ENCODE results near the gene TAP1. TPM values are rescaled to one million over a fixed set of nuclear protein-coding genes. Genes with fewer than 3 reads are reported as not detected.
"Not testable (repeated sequence)": the region's sequence is repeated elsewhere in the genome, so short reads cannot be mapped to it uniquely, and the experiment has no call there.

TAP1 gene
- total RNA-seq, 1 donor from 2014 or later = 29.7 TPM

- Mint-ChIP-seq H3K36me3 (ENCODE audit: low read depth) (no peaks in the 10 kb centered on the region), H3K27me3 (ENCODE audit: low read depth) (peaks cover 28% of the 10 kb centered on the region), H3K9me3 (ENCODE audit: low read depth) (no peaks in the 10 kb centered on the region), H3K27ac (ENCODE audit: unreplicated experiment) (no peak overlapping the region), H3K4me1 (ENCODE audit: low read depth) (peaks cover 16% of the 10 kb centered on the region), H3K4me3 (ENCODE audit: unreplicated experiment) (no peak overlapping the region)
- no peak for DNase-seq (ENCODE audit: low spot score)
- TF ChIP-seq, protein P1, sequence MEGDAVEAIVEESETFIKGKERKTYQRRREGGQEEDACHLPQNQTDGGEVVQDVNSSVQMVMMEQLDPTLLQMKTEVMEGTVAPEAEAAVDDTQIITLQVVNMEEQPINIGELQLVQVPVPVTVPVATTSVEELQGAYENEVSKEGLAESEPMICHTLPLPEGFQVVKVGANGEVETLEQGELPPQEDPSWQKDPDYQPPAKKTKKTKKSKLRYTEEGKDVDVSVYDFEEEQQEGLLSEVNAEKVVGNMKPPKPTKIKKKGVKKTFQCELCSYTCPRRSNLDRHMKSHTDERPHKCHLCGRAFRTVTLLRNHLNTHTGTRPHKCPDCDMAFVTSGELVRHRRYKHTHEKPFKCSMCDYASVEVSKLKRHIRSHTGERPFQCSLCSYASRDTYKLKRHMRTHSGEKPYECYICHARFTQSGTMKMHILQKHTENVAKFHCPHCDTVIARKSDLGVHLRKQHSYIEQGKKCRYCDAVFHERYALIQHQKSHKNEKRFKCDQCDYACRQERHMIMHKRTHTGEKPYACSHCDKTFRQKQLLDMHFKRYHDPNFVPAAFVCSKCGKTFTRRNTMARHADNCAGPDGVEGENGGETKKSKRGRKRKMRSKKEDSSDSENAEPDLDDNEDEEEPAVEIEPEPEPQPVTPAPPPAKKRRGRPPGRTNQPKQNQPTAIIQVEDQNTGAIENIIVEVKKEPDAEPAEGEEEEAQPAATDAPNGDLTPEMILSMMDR (IDR thresholded peaks at IDR 0.05) = no peak
Measured at GRCh38 chr6:32883789-32884188, 30.3 kb upstream of the TAP1 start.

- TF ChIP-seq, protein P1 (IDR thresholded peaks at IDR 0.05) = no peak
- H3K4me3 Mint-ChIP-seq (ENCODE audit: unreplicated experiment) = no peak overlapping the region
- H3K36me3 Mint-ChIP-seq (ENCODE audit: low read depth) = no peaks in the 10 kb centered on the region
- DNase-seq (ENCODE audit: low spot score) = no peak
- H3K4me1 Mint-ChIP-seq (ENCODE audit: low read depth) = peaks cover 16% of the 10 kb centered on the region
- H3K27ac Mint-ChIP-seq (ENCODE audit: unreplicated experiment) = no peak overlapping the region
- H3K27me3 Mint-ChIP-seq (ENCODE audit: low read depth) = peaks cover 33% of the 10 kb centered on the region
- no peaks in the 10 kb centered on the region for H3K9me3 Mint-ChIP-seq (ENCODE audit: low read depth)
Measured at GRCh38 chr6:32882879-32883250, 29.4 kb upstream of the TAP1 start.

GRCh38 chr6:32880962-32881361, 27.5 kb upstream of the TAP1 start:
- not testable (repeated sequence) for H3K4me3 Mint-ChIP-seq (ENCODE audit: unreplicated experiment); H3K9me3 Mint-ChIP-seq (ENCODE audit: low read depth); H3K4me1 Mint-ChIP-seq (ENCODE audit: low read depth); H3K27ac Mint-ChIP-seq (ENCODE audit: unreplicated experiment); H3K36me3 Mint-ChIP-seq (ENCODE audit: low read depth); DNase-seq (ENCODE audit: low spot score)
- peaks cover 44% of the 10 kb centered on the region for H3K27me3 Mint-ChIP-seq (ENCODE audit: low read depth)

DNA sequence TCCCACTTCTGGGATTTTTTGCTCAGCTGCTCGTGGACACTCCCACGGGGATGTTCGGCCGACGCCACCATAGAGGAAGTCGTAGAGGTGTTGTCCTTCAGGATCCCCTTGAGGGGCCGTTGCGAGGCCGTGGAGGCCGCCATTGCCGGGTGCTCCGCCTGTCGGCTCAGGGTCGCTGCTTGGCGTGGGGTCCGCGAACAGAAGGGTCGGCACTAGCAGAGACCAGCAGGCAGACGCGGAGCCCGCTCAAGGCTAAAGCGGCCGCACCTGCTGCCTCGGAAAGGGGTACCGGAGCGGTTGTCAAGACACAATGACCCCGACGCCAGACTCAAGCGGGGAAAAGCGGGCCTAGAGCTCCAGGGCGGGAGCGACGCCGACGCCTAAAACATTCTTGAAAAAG, 26.2 kb upstream of the TAP1 start:
- peaks cover 54% of the 10 kb centered on the region for H3K27me3 Mint-ChIP-seq (ENCODE audit: low read depth)

GRCh38 chr6:32876603-32877002, 23.1 kb upstream of the TAP1 start:
- Mint-ChIP-seq H3K36me3 (ENCODE audit: low read depth) (no peaks in the 10 kb centered on the region), H3K4me3 (ENCODE audit: unreplicated experiment) (no peak overlapping the region), H3K4me1 (ENCODE audit: low read depth) (no peaks in the 10 kb centered on the region), H3K27me3 (ENCODE audit: low read depth) (peaks cover 67% of the 10 kb centered on the region), H3K27ac (ENCODE audit: unreplicated experiment) (no peak overlapping the region), H3K9me3 (ENCODE audit: low read depth) (peaks cover 3% of the 10 kb centered on the region)
- TF ChIP-seq, protein P1 (IDR thresholded peaks at IDR 0.05) = no peak
- DNase-seq (ENCODE audit: low spot score) = no peak

More for the DNA sequence above, 26.2 kb upstream of the TAP1 start:
- Mint-ChIP-seq H3K4me3 (ENCODE audit: unreplicated experiment) (no peak overlapping the region), H3K36me3 (ENCODE audit: low read depth) (no peaks in the 10 kb centered on the region), H3K27ac (ENCODE audit: unreplicated experiment) (no peak overlapping the region), H3K9me3 (ENCODE audit: low read depth) (no peaks in the 10 kb centered on the region), H3K4me1 (ENCODE audit: low read depth) (peaks cover 3% of the 10 kb centered on the region)
- TF ChIP-seq, protein P1 (IDR thresholded peaks at IDR 0.05) = no peak
- DNase-seq (ENCODE audit: low spot score) = no peak

DNA sequence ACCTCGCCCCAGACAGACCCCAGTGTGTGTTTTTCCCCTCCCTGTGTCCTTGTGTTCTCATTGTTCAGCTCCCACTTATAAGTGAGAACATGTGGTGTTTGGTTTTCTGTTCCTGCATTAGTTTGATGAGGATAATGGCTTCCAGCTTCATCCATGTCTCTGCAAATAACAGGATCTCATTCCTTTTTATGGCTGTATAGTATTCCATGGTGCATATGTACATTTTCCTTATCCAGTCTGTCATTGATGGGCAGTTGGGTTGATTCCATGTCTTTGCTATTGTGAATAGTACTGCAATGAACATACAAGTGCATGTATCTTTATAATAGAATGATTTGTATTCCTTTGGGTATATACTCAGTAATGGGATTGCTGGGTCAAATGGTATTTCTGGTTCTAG, 20.4 kb upstream of the TAP1 start:
- H3K4me3 Mint-ChIP-seq (ENCODE audit: unreplicated experiment); DNase-seq (ENCODE audit: low spot score); H3K27ac Mint-ChIP-seq (ENCODE audit: unreplicated experiment); H3K9me3 Mint-ChIP-seq (ENCODE audit: low read depth); H3K4me1 Mint-ChIP-seq (ENCODE audit: low read depth); H3K36me3 Mint-ChIP-seq (ENCODE audit: low read depth): not testable (repeated sequence)
- peaks cover 69% of the 10 kb centered on the region for H3K27me3 Mint-ChIP-seq (ENCODE audit: low read depth)

Measured in chondrocyte (in vitro differentiated cells).